Tibial artery (tissue), 4 donors: ENCODE results near the gene FNBP1.

Experiments used
- DNase-seq, 2 donors: peaks; one replicate each; pipeline ENCODE4 v3.0.0-alpha.2; 2019
- H3K27ac ChIP-seq, 2 donors: fragments of 200-600 bp; sonication (generic) in 1 of 2; 1 replicate in 1 of 2; 2 replicates in 1 of 2; pipeline ENCODE4 v1.5.1; 2018 to 2019; ENCODE audit warnings: mild to moderate bottlenecking in 1 of 2
- H3K27me3 ChIP-seq, 2 donors: fragments of 200-600 bp; sonication (generic) in 1 of 2; one replicate each; pipeline versions ENCODE4 v1.5.1 to v1.6.0; 2016 to 2019
- H3K36me3 ChIP-seq, 3 donors: fragments of 200-600 bp; sonication (generic) in 2 of 3; one replicate each; pipeline ENCODE4 v1.5.1; 2016 to 2019; ENCODE audit warnings: mild to moderate bottlenecking in 2 of 3
- H3K4me1 ChIP-seq, 4 donors: fragments of 200-600 bp; sonication (generic) in 2 of 4; 1 replicate in 3 of 4; 2 replicates in 1 of 4; pipeline ENCODE4 v1.5.1; 2016 to 2019
- H3K4me3 ChIP-seq, 2 donors: fragments of 200-600 bp; sonication (generic) in 1 of 2; 1 replicate in 1 of 2; 2 replicates in 1 of 2; pipeline ENCODE4 v1.5.1; 2018 to 2019; ENCODE audit warnings: mild to moderate bottlenecking in 2 of 2
- H3K9me3 ChIP-seq, 3 donors: fragments of 200-600 bp; sonication (generic) in 1 of 3; one replicate each; pipeline ENCODE4 v1.5.1; 2016 to 2019
- intact Hi-C: fragments of 100-400 bp; cut with DNase I; formaldehyde crosslinking; loops from one replicate; pipeline ENCODE4 v1.15.0; 2023; ENCODE audit warnings: low total_unique reads
- TF ChIP-seq, protein P1 (sequence below), 2 experiments: fragments of 200-600 bp in 1 of 2; fragments of 450-650 bp in 1 of 2; IDR thresholded peaks; one replicate each; pipeline ENCODE4 v1.5.1; 2017 to 2019; ENCODE audit warnings: antibody characterized with exemption in 2 of 2, mild to moderate bottlenecking in 1 of 2, moderate library complexity in 1 of 2

FNBP1 gene

DNA sequence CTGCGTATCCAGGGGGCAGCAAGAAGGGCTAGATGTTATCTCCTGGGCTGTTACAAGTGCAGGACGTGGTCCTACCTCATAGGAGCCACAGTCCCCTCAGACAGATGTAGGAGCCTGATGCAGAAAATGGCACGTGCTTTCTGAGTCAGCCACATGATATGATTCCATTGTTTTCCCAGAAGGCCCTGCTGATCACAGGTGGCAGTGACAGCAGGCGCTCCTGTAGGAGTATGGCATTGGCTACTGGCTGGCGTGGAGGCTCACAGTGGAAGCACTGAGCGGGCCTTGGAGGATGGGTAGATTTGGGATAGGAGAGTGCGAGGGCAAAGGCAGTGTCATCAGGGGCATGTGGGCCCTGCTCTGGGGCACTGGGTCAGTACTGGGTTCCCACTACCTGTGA lies 185.8 kb downstream of the FNBP1 start:
- Histone ChIP-seq H3K36me3 (peaks cover 55 to 92% (median 58%) of the 10 kb centered on the region in 3 donors), H3K27ac (peak overlapping the region; percentile 41 to 70), H3K4me1 (peaks cover 0 to 23% (median 13%) of the 10 kb centered on the region in 4 donors), H3K27me3 (no peaks in the 10 kb centered on the region), H3K9me3 (no peaks in the 10 kb centered on the region), H3K4me3 (no peak overlapping the region)
- TF ChIP-seq, protein P1, sequence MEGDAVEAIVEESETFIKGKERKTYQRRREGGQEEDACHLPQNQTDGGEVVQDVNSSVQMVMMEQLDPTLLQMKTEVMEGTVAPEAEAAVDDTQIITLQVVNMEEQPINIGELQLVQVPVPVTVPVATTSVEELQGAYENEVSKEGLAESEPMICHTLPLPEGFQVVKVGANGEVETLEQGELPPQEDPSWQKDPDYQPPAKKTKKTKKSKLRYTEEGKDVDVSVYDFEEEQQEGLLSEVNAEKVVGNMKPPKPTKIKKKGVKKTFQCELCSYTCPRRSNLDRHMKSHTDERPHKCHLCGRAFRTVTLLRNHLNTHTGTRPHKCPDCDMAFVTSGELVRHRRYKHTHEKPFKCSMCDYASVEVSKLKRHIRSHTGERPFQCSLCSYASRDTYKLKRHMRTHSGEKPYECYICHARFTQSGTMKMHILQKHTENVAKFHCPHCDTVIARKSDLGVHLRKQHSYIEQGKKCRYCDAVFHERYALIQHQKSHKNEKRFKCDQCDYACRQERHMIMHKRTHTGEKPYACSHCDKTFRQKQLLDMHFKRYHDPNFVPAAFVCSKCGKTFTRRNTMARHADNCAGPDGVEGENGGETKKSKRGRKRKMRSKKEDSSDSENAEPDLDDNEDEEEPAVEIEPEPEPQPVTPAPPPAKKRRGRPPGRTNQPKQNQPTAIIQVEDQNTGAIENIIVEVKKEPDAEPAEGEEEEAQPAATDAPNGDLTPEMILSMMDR (IDR thresholded peaks at IDR 0.05) = no peak
- intact Hi-C loops = loop anchor here (5.0 kb wide), 1 partner anchor 560 kb away; no protein-coding TSS in a partner anchor
- DNase-seq = no peak

DNA sequence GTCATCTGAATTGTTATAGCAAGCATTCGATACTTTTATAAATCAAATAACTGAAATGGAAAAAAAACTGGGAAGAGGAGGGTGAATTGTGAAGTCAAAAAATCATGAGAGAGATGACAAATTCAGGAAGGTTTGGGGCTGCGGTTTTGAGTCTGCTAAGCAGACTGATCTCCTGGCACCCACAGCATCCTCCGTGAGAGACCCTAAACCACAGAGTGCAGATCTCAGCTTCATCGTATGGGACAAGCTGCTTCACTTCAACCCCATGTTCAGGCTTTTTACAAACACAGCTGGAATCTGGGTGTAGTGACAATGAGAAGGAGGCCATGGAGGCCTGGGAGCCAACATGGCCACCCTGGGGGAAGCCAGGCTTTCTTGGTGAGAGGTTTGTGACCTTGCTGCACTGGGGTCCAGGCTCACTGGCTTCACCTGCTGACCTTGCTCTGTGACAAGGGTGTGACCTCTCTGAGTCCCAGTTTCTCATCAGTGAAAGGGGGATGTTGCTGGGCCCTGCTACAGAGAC lies 188.3 kb downstream of the FNBP1 start:
- DNase-seq = no peak

DNA sequence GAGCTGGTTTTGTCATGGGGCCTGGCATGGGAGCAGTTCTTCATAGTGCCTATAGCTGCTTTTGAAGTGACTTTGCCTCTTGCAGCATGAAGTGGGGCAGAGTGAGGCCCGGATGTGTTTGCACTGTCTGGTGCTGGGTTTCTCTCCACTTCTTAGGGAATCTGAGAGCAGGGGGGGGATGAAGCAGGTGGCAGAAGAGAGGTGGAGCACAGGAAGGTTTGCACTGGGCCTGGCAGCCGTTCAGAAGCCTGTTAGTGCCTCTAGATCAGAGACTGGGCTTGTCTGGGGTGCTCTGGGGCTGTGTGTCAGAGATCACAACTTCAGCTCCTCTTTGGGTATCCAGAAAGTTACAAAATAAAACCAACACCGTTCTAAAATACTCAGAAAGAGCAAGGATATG lies 189.4 kb downstream of the FNBP1 start:
- Histone ChIP-seq H3K4me1 (peaks cover 0 to 57% (median 37%) of the 10 kb centered on the region in 4 donors), H3K27ac (peak overlapping the region in 1 of 2 donors; percentile 5), H3K36me3 (peaks cover 36 to 78% (median 42%) of the 10 kb centered on the region in 3 donors), H3K4me3 (no peak overlapping the region), H3K27me3 (no peaks in the 10 kb centered on the region), H3K9me3 (no peaks in the 10 kb centered on the region)
- intact Hi-C loops = no loop called here
- no peak for DNase-seq
- TF ChIP-seq, protein P1 (IDR thresholded peaks at IDR 0.05) = no peak

More for the DNA sequence above, 188.3 kb downstream of the FNBP1 start:
- intact Hi-C loops = loop anchor here (5.0 kb wide), 1 partner anchor 563 kb away; no protein-coding TSS in a partner anchor
- Histone ChIP-seq H3K27ac (peak overlapping the region in 1 of 2 donors; percentile 5), H3K27me3 (no peaks in the 10 kb centered on the region), H3K4me3 (no peak overlapping the region), H3K9me3 (no peaks in the 10 kb centered on the region), H3K4me1 (peaks cover 0 to 47% (median 29%) of the 10 kb centered on the region in 4 donors), H3K36me3 (peaks cover 40 to 87% (median 45%) of the 10 kb centered on the region in 3 donors)
- TF ChIP-seq, protein P1 (IDR thresholded peaks at IDR 0.05) = no peak

DNA sequence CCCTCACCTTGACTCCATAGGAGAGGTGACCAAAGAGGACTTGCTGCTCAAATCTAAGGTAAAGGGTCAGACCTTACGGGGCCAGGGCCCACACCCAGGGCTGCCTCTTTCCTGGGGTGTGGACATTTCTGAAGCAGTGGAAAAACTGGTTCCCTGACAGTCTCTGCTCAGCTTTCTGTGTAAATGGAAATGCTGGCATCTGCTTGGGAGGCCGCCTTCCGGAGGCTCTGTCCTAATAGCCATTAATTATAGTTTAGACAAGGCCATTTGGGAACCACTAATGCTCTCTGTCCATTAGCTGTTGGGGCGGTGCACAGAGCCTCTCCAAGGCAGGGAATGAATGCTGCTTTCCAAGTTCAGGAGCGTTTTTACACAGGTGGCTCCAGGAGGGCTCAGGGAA lies 190.4 kb downstream of the FNBP1 start:
- H3K4me1 ChIP-seq = peaks cover 0 to 64% (median 39%) of the 10 kb centered on the region in 4 donors
- H3K27ac ChIP-seq = peak overlapping the region in 1 of 2 donors; percentile 75
- no peak for DNase-seq
- peaks cover 30 to 68% (median 32%) of the 10 kb centered on the region in 3 donors for H3K36me3 ChIP-seq
- H3K4me3 ChIP-seq = no peak overlapping the region
- no peaks in the 10 kb centered on the region for H3K9me3 ChIP-seq
- intact Hi-C loops = no loop called here
- TF ChIP-seq, protein P1 (IDR thresholded peaks at IDR 0.05) = no peak
- H3K27me3 ChIP-seq = no peaks in the 10 kb centered on the region

DNA sequence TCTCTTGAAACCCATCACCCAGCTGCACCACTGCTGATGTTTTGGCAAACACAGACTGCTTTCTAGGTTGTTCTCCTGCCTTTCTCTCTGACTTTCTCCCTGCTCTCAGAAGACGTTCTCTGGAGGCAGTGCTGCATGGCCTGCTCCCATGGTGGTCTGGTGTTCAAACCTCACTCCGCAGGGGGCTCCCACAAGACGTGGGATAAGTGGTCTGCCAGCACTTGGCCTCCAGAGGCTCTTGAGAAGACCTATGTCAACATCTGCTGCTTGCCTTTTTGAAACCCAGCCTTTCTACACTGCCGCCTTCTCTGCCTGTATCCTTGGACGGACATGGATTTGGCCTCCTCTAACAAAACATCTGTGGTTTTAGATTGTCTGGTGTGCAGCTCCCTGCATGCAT lies 191.2 kb downstream of the FNBP1 start:
- Histone ChIP-seq H3K36me3 (peaks cover 29 to 61% (median 30%) of the 10 kb centered on the region in 3 donors), H3K27me3 (no peaks in the 10 kb centered on the region), H3K27ac (peak overlapping the region; percentile 70 to 75), H3K4me1 (peaks cover 0 to 57% (median 37%) of the 10 kb centered on the region in 4 donors), H3K4me3 (no peak overlapping the region), H3K9me3 (no peaks in the 10 kb centered on the region)
- TF ChIP-seq, protein P1 (IDR thresholded peaks at IDR 0.05) = no peak
- intact Hi-C loops = no loop called here
- no peak for DNase-seq
